Hepatocyte (in vitro differentiated cells): ENCODE measurements around the gene ITGA8.
"Not testable (repeated sequence)": the region's sequence is repeated elsewhere in the genome, so short reads cannot be mapped to it uniquely, and the experiment has no call there.

ENCODE experiments used
- EZH2phosphoT487 ChIP-seq: fragments of 200-600 bp; sonication (generic); IDR thresholded peaks from one replicate; pipeline ENCODE4 v1.6.1; 2018; ENCODE audit warnings: antibody characterized with exemption, mild to moderate bottlenecking, low read depth, moderate library complexity; ENCODE audit not compliant: unreplicated experiment, severe bottlenecking
- TF ChIP-seq, protein P1 (sequence below): fragments of 200-600 bp; sonication (generic); IDR thresholded peaks from 2 replicates; pipeline ENCODE4 v1.5.1; 2016; ENCODE audit warnings: antibody characterized with exemption, mild to moderate bottlenecking; ENCODE audit not compliant: poor library complexity

DNA sequence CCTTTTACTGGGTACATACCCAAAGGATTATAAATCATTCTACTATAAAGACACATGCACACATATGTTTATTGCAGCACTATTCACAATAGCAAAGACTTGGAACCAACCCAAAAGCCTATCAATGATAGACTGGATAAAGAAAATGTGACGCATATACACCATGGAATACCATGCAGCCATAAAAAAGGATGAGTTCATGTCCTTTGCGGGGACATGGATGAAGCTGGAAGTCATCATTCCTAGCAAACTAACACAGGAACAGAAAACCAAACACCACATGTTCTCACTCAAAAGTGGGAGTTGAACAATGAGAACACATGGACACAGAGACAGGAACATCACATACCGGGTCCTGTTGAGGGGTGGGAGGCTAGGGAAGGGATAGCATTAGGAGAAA lies 88.5 kb downstream of the ITGA8 start:
- not testable (repeated sequence) for TF ChIP-seq EZH2phosphoT487
- TF ChIP-seq, protein P1, sequence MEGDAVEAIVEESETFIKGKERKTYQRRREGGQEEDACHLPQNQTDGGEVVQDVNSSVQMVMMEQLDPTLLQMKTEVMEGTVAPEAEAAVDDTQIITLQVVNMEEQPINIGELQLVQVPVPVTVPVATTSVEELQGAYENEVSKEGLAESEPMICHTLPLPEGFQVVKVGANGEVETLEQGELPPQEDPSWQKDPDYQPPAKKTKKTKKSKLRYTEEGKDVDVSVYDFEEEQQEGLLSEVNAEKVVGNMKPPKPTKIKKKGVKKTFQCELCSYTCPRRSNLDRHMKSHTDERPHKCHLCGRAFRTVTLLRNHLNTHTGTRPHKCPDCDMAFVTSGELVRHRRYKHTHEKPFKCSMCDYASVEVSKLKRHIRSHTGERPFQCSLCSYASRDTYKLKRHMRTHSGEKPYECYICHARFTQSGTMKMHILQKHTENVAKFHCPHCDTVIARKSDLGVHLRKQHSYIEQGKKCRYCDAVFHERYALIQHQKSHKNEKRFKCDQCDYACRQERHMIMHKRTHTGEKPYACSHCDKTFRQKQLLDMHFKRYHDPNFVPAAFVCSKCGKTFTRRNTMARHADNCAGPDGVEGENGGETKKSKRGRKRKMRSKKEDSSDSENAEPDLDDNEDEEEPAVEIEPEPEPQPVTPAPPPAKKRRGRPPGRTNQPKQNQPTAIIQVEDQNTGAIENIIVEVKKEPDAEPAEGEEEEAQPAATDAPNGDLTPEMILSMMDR, result not testable (repeated sequence)
